Stimulated activated CD4-positive, alpha-beta T cell treated with anti-CD3 and anti-CD28 coated beads, Interleukin-12 subunit alpha, Interleukin-12 subunit beta, amount 100 ng/mL, for 48 hours (primary cell): ENCODE measurements around the gene RMRP.
A peak's percentile ranks its signal among the peaks of the same experiment; 100 is the strongest.

Experiments
- DNase-seq, 3 donors: peaks; one replicate each; pipeline ENCODE4 v3.0.0-alpha.2; 2020; ENCODE audit warnings: low read depth in 2 of 3, low spot score in 1 of 3

Gene RMRP

GRCh38 chr9:35666045-35666444 lies 8.2 kb upstream of the RMRP start:
- no peak for DNase-seq

- no peak for DNase-seq
Measured at GRCh38 chr9:35665471-35665818, 7.6 kb upstream of the RMRP start.

GRCh38 chr9:35664531-35665470 lies 7.0 kb upstream of the RMRP start, which contains the start of gene ARHGEF39:
Gene ARHGEF39 (minus strand): TSS chr9:35665195. CDS start chr9:35665169, 26 bp downstream.
- DNase-seq = peak; percentile 57 to 77 (median 62)

- no peak for DNase-seq
Measured at GRCh38 chr9:35662437-35662836, 4.6 kb upstream of the RMRP start.

GRCh38 chr9:35661756-35662350 lies 4.0 kb upstream of the RMRP start:
- DNase-seq = no peak

- DNase-seq = no peak
Measured at GRCh38 chr9:35660966-35661415, 3.2 kb upstream of the RMRP start.

GRCh38 chr9:35659340-35659739 lies 1.5 kb upstream of the RMRP start:
- DNase-seq = no peak

GRCh38 chr9:35658968-35659220 lies 1.1 kb upstream of the RMRP start:
- DNase-seq = no peak

GRCh38 chr9:35658137-35658967 lies 533 bp upstream of the RMRP start, which contains the start of gene CCDC107:
Gene CCDC107 (plus strand): TSS chr9:35658292. CDS start chr9:35658380, 88 bp downstream.
- peak; percentile 56 to 77 (median 68) for DNase-seq

- no peak for DNase-seq
Measured at GRCh38 chr9:35656831-35657545, 831 bp downstream of the RMRP start.

- no peak for DNase-seq
Measured at GRCh38 chr9:35656348-35656747, 1.5 kb downstream of the RMRP start.

GRCh38 chr9:35653611-35654010 lies 4.2 kb downstream of the RMRP start:
- DNase-seq = no peak

- DNase-seq = no peak
Measured at GRCh38 chr9:35652829-35653209, 5.0 kb downstream of the RMRP start.

GRCh38 chr9:35651956-35652828 lies 5.6 kb downstream of the RMRP start:
- no peak for DNase-seq

GRCh38 chr9:35650341-35651158 lies 7.3 kb downstream of the RMRP start, which contains the start of gene SIT1:
Gene SIT1 (minus strand): TSS chr9:35650931. CDS start chr9:35650853, 78 bp downstream.
- peak in 1 of 3 donors; percentile 24 for DNase-seq

GRCh38 chr9:35649431-35650340 lies 8.1 kb downstream of the RMRP start:
- DNase-seq = peak in 1 of 3 donors; percentile 22

GRCh38 chr9:35646533-35647265 lies 11.1 kb downstream of the RMRP start:
- DNase-seq = peak; percentile 83 to 88 (median 84)
